ENCODE measurements around the gene FBXL7.

DNA sequence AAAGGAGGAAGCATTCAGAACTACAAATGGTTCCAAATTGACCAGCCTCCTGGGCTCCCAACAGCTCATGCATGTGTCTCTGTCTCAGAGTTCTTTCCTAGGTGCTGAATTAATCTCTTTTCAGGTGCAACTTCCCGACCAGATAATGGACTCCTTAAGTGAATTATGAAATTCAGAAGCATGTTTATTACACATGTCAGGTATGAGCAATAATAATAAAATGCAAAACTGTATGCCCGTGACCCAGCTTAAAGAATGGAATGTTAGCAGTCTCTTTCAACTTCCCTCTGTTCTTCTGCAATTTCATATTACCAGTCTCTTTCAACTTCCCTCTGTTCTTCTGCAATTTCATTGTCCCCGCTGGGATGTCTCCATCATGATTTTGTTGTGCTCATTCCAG lies 60.4 kb downstream of the FBXL7 start:
- TF ChIP-seq, protein P1, sequence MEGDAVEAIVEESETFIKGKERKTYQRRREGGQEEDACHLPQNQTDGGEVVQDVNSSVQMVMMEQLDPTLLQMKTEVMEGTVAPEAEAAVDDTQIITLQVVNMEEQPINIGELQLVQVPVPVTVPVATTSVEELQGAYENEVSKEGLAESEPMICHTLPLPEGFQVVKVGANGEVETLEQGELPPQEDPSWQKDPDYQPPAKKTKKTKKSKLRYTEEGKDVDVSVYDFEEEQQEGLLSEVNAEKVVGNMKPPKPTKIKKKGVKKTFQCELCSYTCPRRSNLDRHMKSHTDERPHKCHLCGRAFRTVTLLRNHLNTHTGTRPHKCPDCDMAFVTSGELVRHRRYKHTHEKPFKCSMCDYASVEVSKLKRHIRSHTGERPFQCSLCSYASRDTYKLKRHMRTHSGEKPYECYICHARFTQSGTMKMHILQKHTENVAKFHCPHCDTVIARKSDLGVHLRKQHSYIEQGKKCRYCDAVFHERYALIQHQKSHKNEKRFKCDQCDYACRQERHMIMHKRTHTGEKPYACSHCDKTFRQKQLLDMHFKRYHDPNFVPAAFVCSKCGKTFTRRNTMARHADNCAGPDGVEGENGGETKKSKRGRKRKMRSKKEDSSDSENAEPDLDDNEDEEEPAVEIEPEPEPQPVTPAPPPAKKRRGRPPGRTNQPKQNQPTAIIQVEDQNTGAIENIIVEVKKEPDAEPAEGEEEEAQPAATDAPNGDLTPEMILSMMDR (IDR thresholded peaks at IDR 0.05; ENCODE audit: extremely low read depth in 1 of 2, insufficient read depth in 1 of 2, low read depth in 1 of 2, low read length in 2 of 2): no peak
- TF ChIP-seq POLR2A (IDR thresholded peaks at IDR 0.05; ENCODE audit: low read depth, low read length) (no peak), JUN (IDR thresholded peaks at IDR 0.05; ENCODE audit: borderline replicate concordance, insufficient read depth, insufficient read length, low read depth) (no peak), POLR2AphosphoS5 (IDR thresholded peaks at IDR 0.05; ENCODE audit: insufficient read depth, low read depth, low read length) (no peak), MYC (IDR thresholded peaks at IDR 0.05; ENCODE audit: low read depth, low read length) (no peak), EZH2 (IDR thresholded peaks at IDR 0.05; ENCODE audit: borderline replicate concordance, low read depth, low read length, severe bottlenecking) (no peak), FOS (IDR thresholded peaks at IDR 0.05; ENCODE audit: borderline replicate concordance, insufficient read depth, low read length) (no peak)
- TF ChIP-seq, protein P2, sequence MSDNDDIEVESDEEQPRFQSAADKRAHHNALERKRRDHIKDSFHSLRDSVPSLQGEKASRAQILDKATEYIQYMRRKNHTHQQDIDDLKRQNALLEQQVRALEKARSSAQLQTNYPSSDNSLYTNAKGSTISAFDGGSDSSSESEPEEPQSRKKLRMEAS (IDR thresholded peaks at IDR 0.05; ENCODE audit: insufficient read depth, insufficient read length): no peak

All from endothelial cell of umbilical vein (primary cell).